H1 (cell line): ENCODE data around the gene SP5. TPM values are rescaled to one million over a fixed set of nuclear protein-coding genes. Genes with fewer than 3 reads are reported as not detected.

Experiments used
- BACH1 ChIP-seq: IDR thresholded peaks from 2 replicates; pipeline ENCODE4 v1.6.1; 2012; ENCODE audit warnings: low read length, improper control_type of control experiment
- CEBPB ChIP-seq: IDR thresholded peaks from 2 replicates; pipeline ENCODE4 v1.6.1; 2012; ENCODE audit warnings: low read depth, low read length
- CHD1 ChIP-seq: IDR thresholded peaks from 2 replicates; pipeline ENCODE4 v1.6.1; 2012; ENCODE audit warnings: low read depth, low read length, improper control_type of control experiment
- CHD7 ChIP-seq: fragments of 300-600 bp; sonication (generic); IDR thresholded peaks from 2 replicates; pipeline ENCODE4 v1.7.1; 2012; ENCODE audit warnings: low read length, moderate library complexity, mild to moderate bottlenecking, inconsistent platforms; ENCODE audit not compliant: insufficient replicate concordance
- EGR1 ChIP-seq: IDR thresholded peaks from 2 replicates; pipeline ENCODE4 v1.6.1; 2011; ENCODE audit warnings: low read depth, low read length, borderline replicate concordance
- EP300 ChIP-seq, 2 experiments: IDR thresholded peaks; 1 replicate in 1 of 2; 2 replicates in 1 of 2; pipeline ENCODE4 v1.6.1; 2011 to 2012; ENCODE audit warnings: low read depth in 2 of 2, low read length in 2 of 2, mild to moderate bottlenecking in 2 of 2, borderline replicate concordance in 1 of 2, inconsistent platforms in 1 of 2, moderate library complexity in 1 of 2
- KDM4A ChIP-seq: IDR thresholded peaks from one replicate; pipeline ENCODE4 v1.7.1; 2012; ENCODE audit warnings: low read depth, mild to moderate bottlenecking, moderate library complexity, low read length, inconsistent platforms; ENCODE audit not compliant: severe bottlenecking
- POLR2AphosphoS5 ChIP-seq: IDR thresholded peaks from 2 replicates; pipeline ENCODE4 v1.6.1; 2011; ENCODE audit warnings: low read depth, low read length
- RBBP5 ChIP-seq: IDR thresholded peaks from 2 replicates; pipeline ENCODE4 v1.7.1; 2012; ENCODE audit warnings: low read depth, mild to moderate bottlenecking, inconsistent platforms, low read length, moderate library complexity, borderline replicate concordance
- SAP30 ChIP-seq: fragments of 300-600 bp; sonication (generic); IDR thresholded peaks from 2 replicates; pipeline ENCODE4 v1.7.1; 2012; ENCODE audit warnings: low read length, moderate library complexity, mild to moderate bottlenecking, inconsistent platforms; ENCODE audit not compliant: insufficient read depth, insufficient replicate concordance
- SIN3A ChIP-seq, 2 experiments: IDR thresholded peaks in 1 of 2; conservative IDR thresholded peaks in 1 of 2; 2 replicates each; pipeline ENCODE4 v1.6.1; 2011 to 2012; ENCODE audit warnings: low read length in 2 of 2, improper control_type of control experiment in 1 of 2, low read depth in 1 of 2, mild to moderate bottlenecking in 1 of 2
- SP2 ChIP-seq: IDR thresholded peaks from 2 replicates; pipeline ENCODE4 v1.6.1; 2012; ENCODE audit warnings: mild to moderate bottlenecking, low read length, inconsistent platforms
- polyA plus RNA-seq, 7 experiments: library from polyadenylated mRNA; depleted of rRNA in 3 of 7; stranded (reverse) in 5 of 7; unstranded in 2 of 7; fragments of >200 nt in 5 of 7; fragments of 200-250 nt in 2 of 7; gene quantifications; 1 replicate in 5 of 7; 2 replicates in 1 of 7; 4 replicates in 1 of 7; pipeline versions ENCODE4 v1.2.1 to v1.2.3, GENCODE V29; 2011 to 2013; ENCODE audit warnings: missing spikeins in 2 of 7, mixed read lengths in 2 of 7
- total RNA-seq: library from RNA; stranded (reverse); fragmentation: NEBNext Ultra II Directional; extraction: Animal tissue kit (Norgen Biotek cat#: 25700); gene quantifications from 2 replicates; pipeline ENCODE4 v1.2.1, GENCODE V29; 2021

The SP5 gene
- total and polyA plus RNA-seq, 2 of the 8 experiments (the other 6 are each of a cell fraction or from before 2014, with no cell fraction given), result 0.17 TPM; not detected in 1

GRCh38 chr2:170670651-170671050 is 44.5 kb upstream of the SP5 start (continued):
- TF ChIP-seq CHD7, result no peak
- no peak for TF ChIP-seq EGR1
- no peak for TF ChIP-seq RBBP5
- no peak for TF ChIP-seq POLR2AphosphoS5
- TF ChIP-seq CHD1, result no peak
- no peak for TF ChIP-seq SAP30
- TF ChIP-seq CEBPB, result no peak
- TF ChIP-seq EP300 (IDR thresholded peaks at IDR 0.05; ENCODE audit: borderline replicate concordance in 1 of 2, low read depth in 2 of 2, low read length in 2 of 2), result no peak
- no peak for TF ChIP-seq SP2
- no peak for TF ChIP-seq BACH1
- no peak for TF ChIP-seq KDM4A
- no peak for TF ChIP-seq SIN3A (conservative IDR thresholded peaks at IDR 0.05 in 1 of 2, IDR thresholded peaks at IDR 0.05 in 1 of 2; ENCODE audit: low read depth in 1 of 2, low read length in 2 of 2)
